T-helper 1 cell (primary cell): ENCODE results near the gene EPB41L3.

Experiments used
- DNase-seq, 5 donors: peaks; one replicate each; pipeline ENCODE4 v3.0.0-alpha.2; 2012 to 2020

EPB41L3 gene

DNA sequence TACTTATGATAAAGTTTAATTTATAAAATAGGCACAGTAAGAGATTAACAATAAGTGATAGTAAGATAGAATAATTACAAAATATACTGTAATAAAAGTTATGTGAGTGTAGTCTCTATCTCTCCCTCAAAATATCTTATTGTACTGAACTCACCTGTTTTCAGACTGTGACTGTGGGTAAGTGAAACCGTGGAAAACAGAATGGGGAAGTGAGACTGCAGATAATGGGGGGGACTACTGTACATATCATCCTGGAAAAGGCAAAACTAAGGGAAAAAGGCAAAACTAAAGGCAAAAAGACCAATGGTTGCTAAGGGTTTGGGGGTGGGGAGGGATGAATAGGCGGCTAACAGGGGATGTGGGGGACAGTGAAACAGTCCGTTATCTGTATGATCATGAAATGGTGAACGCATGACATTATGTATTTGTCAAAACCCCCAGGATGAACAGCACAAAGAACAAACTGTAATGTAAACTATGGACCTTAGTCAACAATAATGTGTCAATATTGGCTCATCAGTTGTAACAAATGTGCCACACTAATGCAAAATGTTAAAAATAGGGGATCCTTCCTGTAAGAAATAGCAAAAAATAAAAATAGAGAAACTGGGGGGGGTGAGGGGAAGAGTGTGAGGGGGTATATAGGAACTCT is 93.8 kb downstream of the EPB41L3 start:
- DNase-seq: no peak

DNA sequence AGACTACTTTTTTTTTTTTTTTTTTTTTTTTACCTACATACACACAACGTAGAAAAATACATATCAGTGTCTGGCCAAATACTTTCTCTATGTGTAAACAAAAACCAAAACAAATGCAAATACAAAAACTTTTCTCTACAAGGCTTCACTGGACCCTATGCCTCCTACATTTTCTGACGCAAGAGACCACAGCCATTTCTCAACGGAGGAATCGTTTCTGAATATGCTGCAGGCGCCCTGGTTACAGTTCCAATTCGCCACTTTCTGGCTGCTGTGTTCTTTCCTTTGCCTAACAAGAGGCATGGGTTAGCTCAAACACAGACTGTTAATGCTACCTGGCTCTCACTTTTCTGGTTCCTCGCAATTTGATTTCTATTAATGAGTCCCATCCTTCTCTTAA is 96.4 kb downstream of the EPB41L3 start:
- DNase-seq: no peak

DNA sequence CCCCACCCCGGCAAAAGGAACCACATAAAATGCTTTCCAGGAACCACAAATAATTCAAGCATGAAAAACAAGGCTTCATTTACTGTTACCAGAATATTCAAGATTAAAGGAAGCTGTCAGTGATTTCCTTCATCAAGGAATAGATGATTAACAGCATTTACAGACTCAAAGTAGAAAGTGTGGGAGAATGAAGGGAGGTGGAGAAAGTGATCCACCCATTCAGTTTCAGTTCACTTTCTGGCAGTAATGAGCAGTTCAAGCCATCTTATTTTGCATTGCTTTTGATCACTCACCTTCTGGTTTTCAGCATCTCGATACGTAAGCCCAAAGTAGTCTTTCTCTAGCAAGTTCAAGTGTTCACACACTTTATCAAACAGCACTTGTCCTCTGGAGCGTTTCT is 99.0 kb downstream of the EPB41L3 start:
- DNase-seq: no peak

DNA sequence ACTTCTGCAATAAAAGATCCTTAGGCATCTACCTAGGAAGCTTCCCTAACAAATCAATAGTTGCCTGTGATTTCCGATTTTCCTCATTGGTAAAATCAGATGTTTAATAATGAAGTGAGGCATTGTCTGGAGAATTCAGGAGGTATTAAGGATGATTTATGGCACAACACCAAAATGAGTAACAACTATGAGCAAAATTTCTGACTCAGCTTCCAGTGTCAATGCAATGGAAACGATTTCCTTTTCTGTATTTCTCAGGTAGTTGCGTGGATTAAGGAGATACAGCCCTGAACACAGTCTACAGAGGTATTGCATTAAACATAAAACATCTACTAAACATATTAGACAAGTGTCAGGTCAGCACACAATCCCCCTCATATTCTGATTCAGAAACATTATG is 99.5 kb downstream of the EPB41L3 start:
- DNase-seq: no peak

DNA sequence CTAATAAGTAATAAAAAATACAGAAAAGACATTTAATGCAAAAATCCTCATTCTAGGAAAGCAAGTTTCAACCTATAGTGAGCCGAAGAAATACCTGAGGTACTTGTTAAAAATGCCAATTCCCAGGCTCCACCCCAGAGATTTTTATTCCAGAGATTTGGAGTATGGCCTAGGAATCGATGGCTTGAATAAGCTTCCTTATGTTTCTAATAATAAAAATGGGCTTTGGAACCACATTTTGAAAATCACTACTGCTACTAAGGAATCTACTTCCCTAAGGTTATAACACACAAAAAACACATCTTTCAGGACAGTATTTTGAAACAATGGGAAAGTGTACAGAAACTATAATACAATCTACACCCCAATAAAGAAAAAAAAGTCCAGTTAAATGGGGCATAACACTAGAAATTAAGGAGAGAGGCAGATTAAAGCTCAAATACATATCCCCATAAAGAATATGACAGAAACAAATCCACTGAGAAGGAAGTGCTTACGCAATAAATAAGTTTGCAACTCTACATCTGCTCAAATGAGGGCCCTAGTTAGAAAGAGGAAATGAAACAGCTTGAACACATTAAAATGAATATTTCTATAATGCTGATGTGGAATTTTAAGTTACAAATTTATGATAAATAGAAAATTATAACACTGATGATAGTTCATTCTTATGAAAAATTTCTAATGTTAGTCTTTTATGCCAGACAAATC is 103.7 kb downstream of the EPB41L3 start:
- no peak for DNase-seq

DNA sequence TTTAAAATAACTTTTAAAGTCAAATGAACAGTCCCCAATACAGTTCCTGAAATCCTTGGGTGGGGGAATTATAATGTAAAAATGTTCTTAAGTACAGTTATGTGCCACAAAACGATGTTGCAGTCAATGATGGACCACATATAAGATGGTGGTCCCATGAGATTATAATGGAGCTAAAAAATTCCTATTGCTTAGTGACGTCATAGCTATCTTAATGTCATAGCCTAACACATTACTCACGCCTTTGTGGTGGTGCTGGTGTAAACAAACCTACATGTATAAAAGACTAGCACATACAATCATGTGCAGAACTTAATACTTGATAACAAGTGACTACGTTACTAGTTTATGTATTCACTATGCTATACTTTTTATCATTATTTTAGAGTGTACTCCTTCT is 109.4 kb downstream of the EPB41L3 start:
- no peak for DNase-seq

DNA sequence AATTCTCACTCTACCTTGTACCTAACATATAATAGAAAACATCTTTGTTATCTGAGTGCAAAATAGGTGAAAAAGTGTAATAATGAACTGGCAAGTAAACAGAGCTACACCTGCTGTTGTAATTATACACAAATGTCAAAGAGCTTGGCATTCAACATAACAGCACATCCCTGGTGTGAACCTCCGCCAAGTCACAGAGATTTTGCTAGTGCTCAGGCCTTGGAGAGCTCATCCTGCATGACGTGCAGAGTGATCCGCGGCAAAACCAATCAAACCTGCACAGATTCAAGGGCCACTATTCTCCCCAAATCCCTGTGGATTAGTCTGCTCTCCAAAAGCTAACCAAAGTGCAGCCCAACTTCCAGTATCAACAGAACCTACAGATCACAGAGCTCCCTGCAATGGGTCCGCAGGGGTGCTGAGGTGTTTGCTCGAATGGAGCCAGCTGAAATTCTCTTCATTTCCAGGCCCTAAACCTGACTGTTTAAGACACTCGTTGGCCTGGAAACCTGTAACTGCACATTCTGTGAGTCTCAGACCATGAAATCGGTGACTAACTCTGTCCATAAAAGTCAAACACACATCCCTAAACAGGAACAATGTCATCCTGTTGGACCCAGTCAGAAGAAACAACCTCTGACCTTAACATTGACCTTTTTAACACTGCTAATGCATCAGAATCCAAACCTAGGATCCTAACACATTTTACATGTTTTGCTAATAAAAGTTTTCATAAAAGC is 111.8 kb downstream of the EPB41L3 start:
- no peak for DNase-seq

DNA sequence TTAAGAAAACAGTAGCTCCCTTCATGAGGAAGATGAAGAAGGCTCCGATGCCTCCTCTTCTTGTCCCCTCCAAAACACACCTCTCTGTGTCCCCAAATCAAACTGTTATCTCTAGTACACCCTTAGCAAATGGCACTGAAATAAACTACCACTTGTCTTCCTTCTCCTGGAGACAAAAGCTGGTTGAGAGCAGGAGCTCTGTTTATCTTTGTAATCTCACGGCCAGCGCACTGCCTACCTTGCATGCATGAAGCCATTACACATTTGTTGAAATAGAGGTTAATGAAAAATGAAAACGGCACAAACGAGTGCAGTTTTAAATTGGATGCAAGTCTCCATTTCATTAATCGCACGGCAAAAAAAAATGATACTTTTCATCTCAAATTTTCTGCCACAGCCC is 113.7 kb downstream of the EPB41L3 start:
- DNase-seq: no peak

DNA sequence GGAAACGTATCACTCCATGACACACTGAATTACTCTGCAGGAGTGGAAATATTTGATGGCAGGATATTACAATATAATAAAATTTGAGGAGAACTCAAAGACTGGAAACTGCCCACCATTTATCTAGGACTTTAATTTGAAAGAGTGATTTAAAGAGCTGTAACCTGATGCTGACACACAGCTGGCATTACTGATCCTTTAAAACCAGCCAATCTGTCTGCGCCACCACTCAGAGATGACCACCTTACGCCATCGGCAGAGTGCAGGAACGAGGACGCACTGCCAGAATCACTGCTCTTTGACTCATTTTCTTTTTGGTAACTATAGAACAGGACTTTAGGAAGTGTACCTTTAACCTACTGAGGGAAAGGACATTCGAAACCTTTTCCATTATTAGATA is 114.1 kb downstream of the EPB41L3 start:
- DNase-seq: no peak

DNA sequence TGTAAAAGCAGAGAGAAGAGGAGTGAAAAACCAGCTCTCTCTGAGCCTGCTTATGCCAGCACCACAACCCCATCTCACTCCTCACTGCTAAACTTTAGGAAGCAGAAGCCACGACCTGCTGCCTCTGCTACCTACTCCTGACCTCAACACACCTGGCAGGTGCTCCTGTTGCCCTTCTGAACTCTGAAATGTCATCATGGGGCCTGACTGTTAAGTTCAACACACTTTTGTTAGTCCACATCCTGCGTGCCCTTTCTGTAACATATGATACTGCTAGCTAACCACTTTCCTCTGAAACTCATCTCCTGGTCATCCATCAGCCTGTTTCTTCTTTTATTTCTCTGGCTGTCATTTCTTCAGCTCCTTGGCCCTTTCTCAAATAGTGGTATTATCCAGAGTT is 118.1 kb downstream of the EPB41L3 start:
- no peak for DNase-seq

DNA sequence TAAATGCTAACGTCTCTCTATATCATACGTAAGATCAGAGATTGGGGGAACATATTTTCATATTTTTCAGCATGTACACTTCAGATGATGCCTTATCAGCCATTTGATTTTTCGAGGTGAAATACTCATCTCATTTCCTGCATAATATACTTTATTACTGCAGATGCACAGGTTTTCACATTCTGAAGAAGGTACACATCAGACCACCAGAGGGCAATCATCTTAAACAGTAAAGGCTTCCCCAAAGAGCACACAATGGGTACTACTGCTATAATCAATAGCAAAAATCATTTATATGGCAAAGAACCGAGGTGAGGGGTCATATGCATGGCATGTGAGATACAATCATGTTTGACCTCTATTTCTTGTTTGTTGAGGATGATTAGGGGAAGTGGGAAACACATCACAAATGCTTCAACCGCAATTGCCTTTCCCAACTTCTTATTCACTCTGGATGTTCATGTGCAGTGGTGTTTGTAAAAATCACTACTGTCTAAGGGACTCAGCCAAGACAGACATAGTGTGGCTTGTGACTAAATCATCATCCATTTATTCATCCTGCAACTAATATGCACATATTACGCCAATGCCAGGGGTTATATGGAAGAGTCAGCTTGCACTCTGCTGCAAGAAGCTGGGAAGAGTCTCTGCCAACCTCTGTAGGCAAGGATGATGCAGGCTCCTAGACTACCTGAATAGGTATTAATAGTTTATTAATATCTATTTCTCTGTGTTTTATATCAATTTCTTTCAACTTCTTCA is 118.7 kb downstream of the EPB41L3 start:
- DNase-seq: peak in 1 of 5 donors; percentile 35

DNA sequence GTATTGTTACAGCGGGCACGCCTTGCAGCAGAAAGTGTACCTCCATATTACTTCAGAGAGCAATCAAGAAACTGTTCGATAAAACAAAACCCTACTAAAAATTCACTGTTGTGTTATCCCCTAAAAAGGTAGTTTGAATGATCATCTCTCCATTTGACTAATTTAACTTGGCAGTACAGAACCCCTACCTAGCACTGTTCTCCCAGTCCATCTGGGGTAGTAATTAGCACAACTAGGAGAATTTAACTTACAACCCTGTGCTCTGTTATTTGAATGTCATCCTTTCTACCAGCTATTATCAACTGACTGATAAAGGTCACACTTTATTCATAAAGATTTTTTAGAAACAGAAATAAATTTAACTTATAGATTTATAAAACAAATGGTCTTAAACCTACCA is 121.2 kb downstream of the EPB41L3 start:
- DNase-seq: no peak

DNA sequence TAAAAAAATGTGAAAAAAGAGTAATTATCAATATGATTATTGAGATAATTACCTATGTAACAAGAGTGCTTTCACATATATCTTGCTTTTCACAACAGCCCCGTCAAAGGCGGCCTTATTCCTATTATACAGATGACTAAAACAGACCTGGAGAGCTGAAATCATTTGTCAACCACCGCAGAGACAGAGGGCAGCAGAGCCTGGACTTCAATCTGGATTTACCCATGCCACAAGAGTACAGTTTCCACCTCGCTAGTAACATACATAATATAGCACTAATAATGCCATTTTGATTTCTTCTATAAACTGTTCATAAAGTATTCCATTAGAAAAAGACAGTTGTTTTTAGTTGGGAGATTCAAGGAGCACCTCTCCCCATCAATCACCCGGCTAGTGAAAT is 121.8 kb downstream of the EPB41L3 start:
- no peak for DNase-seq

DNA sequence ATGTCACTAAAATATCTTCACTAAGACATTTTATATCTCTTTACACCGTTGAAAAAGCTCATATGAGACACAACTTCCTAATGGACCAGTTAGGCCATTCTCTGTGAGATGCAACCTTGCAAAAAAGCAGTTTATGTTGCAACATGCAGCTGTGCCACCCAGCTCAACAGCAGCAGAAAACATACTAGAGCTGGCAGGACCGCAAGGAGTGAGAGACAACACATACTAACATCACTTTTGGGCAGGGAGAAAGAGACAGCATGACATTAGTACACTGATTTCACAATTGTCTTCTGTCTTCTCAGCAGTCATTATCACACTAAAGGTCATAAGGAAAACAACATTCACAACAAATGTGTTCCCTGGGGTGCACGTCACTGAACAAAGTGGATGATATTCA is 122.9 kb downstream of the EPB41L3 start:
- no peak for DNase-seq

DNA sequence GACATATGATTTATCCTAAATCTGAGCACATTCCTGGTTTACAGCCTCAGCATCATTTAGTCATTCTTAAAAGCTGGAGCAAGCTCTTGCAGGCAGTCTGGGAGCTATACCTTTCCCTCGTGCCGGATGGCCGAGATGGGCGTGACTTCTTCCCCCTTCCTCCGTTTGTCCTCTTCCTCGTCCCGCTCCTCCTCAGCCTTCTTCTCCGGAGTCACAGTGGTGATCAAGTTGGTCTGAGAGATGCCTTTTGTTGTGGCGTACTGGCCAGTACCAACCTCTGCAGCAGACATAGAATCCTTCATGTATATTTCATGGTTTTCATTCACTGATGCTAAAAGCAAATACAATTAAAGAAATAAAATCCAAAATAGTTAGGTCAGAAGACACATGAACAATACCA is 124.2 kb downstream of the EPB41L3 start:
- no peak for DNase-seq

DNA sequence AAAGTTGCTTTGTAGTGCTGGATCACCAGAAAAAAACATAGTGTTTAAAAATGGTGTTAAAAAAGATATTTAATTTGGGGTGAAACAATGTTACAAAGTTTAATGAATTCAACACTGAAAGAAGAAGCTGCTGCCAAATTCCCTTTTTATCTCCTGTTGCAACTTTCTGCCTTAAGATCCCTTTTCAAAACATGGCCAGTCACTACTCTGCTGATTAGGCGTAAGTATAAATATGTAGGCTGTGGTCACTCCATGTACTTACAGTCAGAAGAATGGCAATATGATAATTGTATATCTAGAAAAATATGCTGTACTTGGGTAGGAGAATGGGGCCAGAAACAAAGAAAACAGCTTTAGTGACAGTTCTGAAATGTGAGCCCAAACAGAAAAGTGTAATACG is 124.8 kb downstream of the EPB41L3 start:
- DNase-seq: no peak

DNA sequence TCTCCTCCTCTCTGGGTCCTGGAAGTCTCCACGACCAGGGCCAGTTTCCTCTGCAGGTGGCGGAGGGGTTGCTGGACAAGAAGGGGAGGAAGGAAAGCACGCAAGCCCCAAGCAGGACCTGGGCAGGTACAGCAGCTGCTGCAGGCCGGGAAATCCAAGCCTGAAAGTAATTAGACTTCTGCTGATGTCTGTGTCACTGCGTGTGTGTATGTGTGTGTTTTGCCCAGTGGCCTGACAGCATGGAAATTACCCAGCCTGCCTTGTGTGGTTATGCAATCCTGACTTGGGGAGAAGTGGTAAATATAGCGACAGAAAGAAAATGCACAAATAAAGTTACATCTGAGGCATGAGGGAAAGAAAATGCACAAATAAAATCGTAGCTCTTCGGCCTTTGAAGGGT is 126.5 kb downstream of the EPB41L3 start:
- no peak for DNase-seq

DNA sequence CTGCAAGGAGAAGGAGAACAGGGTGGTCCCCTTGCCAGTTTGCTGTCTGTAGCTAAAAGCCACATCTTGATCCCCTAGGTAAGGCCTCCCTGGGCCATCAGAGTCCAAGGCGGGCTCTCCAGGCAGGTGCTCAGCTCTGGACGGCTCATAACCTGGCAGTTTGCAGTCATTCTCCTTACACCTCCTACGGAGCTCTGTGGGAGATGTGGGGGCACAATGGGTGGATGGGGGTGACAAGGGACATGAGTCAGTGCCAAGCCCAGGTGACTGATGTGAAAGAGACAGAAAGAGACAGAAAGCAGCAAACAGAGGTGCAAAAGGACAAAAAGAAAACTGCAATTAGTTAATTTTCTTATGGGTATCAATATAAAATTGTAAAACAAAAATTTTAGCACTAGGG is 127.7 kb downstream of the EPB41L3 start:
- no peak for DNase-seq

DNA sequence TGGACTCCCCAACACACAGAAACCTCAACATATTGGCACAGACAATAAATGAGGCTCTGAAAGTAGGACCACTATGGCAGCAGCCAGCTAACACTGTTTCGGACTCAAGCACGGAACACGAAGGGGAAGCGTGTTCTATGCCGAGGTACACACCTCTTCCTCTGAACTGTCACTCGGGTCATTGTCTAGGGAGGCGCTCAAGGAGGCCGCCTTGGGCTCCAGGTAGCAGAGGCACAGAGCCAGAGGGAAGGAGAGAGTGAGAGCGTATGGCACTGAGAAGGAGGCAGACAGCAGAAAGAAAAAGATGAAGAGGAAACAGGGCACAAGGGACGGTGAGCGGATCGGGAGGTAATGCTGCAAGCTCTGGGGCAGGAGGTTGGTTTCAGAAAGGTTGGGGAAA is 128.1 kb downstream of the EPB41L3 start:
- DNase-seq: no peak

DNA sequence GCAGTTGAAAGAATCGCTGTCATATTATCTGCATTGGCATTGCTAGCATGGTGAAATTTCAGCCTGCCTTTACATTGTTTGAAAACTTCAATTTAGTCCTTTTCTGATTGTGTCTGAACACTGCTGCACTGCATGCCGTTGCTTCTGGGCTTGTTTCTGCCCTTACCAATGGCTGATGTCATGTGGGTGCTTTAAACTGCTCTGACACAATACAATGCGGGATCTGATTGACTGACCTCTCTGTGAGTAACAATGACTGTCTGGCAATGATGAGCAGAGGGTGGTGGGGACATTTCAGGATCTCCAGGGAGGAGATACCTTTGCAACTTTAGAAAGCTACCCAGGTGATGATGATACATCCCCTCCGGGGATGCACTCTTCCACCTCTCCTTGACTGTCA is 128.8 kb downstream of the EPB41L3 start:
- DNase-seq: no peak

DNA sequence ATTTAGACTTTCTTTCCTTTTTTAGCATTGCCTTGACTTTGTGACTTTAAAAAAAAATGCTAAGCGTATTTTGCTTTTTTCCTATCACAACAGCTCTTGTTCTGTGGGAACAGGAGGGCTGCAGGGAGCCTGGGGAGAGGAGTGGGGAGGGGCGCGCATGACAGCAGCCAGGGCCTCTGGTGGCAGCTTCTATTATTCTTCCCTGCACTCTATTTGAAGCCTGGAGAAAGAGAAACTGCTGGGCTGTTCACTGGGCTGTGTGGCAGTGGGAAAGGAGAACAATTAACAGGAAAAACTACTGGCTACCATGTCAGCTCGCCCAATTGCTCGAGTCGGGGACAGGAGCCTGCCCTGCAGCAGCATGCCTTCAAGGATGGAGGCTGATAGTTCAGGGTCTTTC is 129.3 kb downstream of the EPB41L3 start:
- no peak for DNase-seq

DNA sequence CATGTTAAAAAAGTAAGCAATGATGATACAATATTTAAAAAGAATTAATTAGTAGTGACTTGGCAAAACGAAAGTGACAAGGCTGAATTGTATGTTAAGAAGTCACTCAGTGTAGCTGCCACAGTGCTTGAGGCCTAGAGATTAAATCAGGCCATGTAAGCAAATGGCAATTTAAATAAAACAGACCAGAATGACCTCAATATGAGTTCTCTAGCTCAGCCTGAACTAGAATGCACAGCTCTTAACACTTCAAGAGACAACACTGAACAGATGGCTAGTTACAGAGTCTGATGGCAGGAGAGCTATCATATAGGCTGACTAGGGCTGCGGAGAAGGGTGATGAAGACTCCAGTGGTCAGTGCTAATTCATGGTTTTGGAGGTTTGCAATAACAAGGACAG is 130.3 kb downstream of the EPB41L3 start:
- DNase-seq: no peak

DNA sequence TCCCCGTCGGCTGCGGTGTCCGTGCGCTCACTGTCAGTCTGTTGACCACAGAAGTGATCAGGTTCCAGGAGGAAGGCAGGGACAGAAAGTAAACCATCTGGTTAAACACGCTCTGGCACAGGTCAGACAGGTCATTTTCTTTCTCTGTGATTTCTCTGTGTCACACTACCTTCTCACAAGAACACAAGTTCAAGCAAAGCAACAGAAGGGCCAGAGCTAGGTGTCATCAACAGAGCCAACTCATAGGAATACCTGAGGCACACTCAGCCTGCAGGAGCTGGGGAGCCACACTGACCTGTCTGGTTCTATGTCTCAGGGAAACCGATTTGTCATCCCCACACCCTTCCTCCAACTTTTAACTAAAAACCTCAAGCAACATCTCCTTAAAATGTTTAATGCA is 133.2 kb downstream of the EPB41L3 start:
- DNase-seq: no peak
